Prostate gland (tissue), 2 donors: ENCODE results near the gene TMEM132D.

Experiments
- POLR2A ChIP-seq: fragments of 450-650 bp; IDR thresholded peaks from one replicate; pipeline ENCODE4 v1.6.1; 2016; ENCODE audit warnings: antibody characterized with exemption, mild to moderate bottlenecking
- POLR2AphosphoS5 ChIP-seq: sonication (generic); formaldehyde crosslinking; IDR thresholded peaks from one replicate; pipeline ENCODE4 v1.6.1; 2017; ENCODE audit warnings: antibody characterized with exemption
- TF ChIP-seq, protein P1 (sequence below), 4 experiments: fragments of 200-600 bp in 2 of 4; fragments of 450-650 bp in 2 of 4; sonication (generic) in 2 of 4; IDR thresholded peaks; 1 replicate in 3 of 4; 2 replicates in 1 of 4; pipeline ENCODE4 v1.5.1; 2016 to 2019; ENCODE audit warnings: antibody characterized with exemption in 4 of 4, mild to moderate bottlenecking in 2 of 4, moderate library complexity in 2 of 4

DNA sequence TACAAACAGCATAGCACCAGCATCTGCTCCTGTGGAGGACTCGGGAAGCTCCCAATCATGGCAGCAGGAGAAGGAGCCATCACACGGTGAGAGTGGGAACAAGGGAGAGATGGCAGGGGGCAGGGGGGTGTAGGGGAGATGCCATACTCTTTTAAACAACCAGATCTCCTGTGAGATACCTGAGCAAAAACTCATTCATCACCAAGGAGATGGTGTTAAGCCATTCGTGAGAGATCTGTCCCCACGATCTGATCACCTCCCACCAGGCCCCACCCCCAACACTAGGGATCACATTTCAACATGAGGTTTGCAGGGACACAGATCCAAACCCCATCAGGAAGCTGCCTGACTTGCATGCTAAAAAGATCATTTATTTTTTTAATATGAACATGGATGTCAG, 499.3 kb downstream of the TMEM132D start:
- TF ChIP-seq POLR2AphosphoS5: no peak
- no peak for TF ChIP-seq POLR2A
- TF ChIP-seq, protein P1, sequence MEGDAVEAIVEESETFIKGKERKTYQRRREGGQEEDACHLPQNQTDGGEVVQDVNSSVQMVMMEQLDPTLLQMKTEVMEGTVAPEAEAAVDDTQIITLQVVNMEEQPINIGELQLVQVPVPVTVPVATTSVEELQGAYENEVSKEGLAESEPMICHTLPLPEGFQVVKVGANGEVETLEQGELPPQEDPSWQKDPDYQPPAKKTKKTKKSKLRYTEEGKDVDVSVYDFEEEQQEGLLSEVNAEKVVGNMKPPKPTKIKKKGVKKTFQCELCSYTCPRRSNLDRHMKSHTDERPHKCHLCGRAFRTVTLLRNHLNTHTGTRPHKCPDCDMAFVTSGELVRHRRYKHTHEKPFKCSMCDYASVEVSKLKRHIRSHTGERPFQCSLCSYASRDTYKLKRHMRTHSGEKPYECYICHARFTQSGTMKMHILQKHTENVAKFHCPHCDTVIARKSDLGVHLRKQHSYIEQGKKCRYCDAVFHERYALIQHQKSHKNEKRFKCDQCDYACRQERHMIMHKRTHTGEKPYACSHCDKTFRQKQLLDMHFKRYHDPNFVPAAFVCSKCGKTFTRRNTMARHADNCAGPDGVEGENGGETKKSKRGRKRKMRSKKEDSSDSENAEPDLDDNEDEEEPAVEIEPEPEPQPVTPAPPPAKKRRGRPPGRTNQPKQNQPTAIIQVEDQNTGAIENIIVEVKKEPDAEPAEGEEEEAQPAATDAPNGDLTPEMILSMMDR (IDR thresholded peaks at IDR 0.05): no peak
